GM12878 (cell line): ENCODE results near the gene LETMD1.

Experiments used
- DPF2 ChIP-seq: fragments of 450-650 bp; IDR thresholded peaks from 2 replicates; pipeline ENCODE4 v1.6.1; 2017; ENCODE audit warnings: mild to moderate bottlenecking
- EP300 ChIP-seq, 2 experiments: fragments of 150-350 bp in 1 of 2; IDR thresholded peaks; 2 replicates each; pipeline ENCODE4 v1.6.1; 2011 to 2012; ENCODE audit warnings: low read depth in 2 of 2, low read length in 2 of 2, borderline replicate concordance in 1 of 2, improper control_type of control experiment in 1 of 2, inconsistent platforms in 1 of 2; ENCODE audit not compliant: control insufficient read depth in 1 of 2
- EZH2 ChIP-seq: IDR thresholded peaks from 2 replicates; pipeline ENCODE4 v1.6.1; 2012; ENCODE audit warnings: low read depth, mild to moderate bottlenecking, control low read depth, inconsistent platforms, low read length, borderline replicate concordance; ENCODE audit not compliant: control insufficient read depth
- HDAC6 ChIP-seq: fragments of 200-600 bp; sonication (generic); IDR thresholded peaks from one replicate; pipeline ENCODE4 v1.8.0; 2017; ENCODE audit warnings: antibody characterized with exemption; ENCODE audit not compliant: unreplicated experiment
- MTA2 ChIP-seq: fragments of 450-650 bp; IDR thresholded peaks from 2 replicates; pipeline ENCODE4 v1.6.1; 2016; ENCODE audit warnings: low read depth, mild to moderate bottlenecking, moderate library complexity
- PAX5 ChIP-seq: IDR thresholded peaks from 2 replicates; pipeline ENCODE4 v1.6.1; 2011; ENCODE audit warnings: low read depth, low read length, borderline replicate concordance
- TF ChIP-seq, protein P1 (sequence below): IDR thresholded peaks from 2 replicates; pipeline ENCODE4 v1.6.1; 2011; ENCODE audit warnings: borderline replicate concordance, low read depth, mild to moderate bottlenecking, moderate library complexity, low read length; ENCODE audit not compliant: insufficient read depth, poor library complexity, severe bottlenecking
- TF ChIP-seq, protein P2 (sequence below), 3 experiments: IDR thresholded peaks in 2 of 3; conservative IDR thresholded peaks in 1 of 3; 2 replicates each; pipeline ENCODE4 v1.5.1; 2011; ENCODE audit warnings: low read depth in 3 of 3, low read length in 3 of 3, mild to moderate bottlenecking in 3 of 3, control low read depth in 2 of 3, moderate library complexity in 2 of 3, inconsistent platforms in 1 of 3, mixed read lengths in 1 of 3; ENCODE audit not compliant: control insufficient read depth in 2 of 3, insufficient read depth in 1 of 3; ENCODE audit errors: extremely low read depth in 1 of 3

DNA sequence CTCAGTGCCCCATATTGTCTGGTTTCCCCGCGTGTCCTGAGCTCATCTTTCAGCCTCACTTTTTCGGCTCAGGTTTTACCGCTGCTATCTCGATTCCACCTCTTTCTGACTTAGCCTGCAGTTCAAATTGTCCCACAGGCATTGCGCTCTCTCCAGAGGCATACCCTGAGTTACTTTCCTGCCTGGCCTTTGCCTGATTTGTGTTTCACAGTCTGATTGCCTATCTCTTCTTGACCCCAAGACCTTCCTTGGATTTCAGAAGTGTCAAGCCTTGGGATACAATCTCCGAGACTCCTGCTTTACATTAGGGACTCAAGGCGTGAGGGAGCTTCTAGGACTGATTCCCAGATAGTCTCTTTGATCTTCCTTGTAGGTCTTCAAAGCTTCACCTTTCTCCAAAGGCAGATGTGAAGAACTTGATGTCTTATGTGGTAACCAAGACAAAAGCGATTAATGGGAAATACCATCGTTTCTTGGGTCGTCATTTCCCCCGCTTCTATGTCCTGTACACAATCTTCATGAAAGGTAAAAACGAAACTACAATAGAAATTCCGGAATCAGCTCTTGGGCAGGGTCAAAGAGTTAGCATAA, 629 bp downstream of the LETMD1 start:
- TF ChIP-seq MTA2: no peak
- TF ChIP-seq, protein P1, sequence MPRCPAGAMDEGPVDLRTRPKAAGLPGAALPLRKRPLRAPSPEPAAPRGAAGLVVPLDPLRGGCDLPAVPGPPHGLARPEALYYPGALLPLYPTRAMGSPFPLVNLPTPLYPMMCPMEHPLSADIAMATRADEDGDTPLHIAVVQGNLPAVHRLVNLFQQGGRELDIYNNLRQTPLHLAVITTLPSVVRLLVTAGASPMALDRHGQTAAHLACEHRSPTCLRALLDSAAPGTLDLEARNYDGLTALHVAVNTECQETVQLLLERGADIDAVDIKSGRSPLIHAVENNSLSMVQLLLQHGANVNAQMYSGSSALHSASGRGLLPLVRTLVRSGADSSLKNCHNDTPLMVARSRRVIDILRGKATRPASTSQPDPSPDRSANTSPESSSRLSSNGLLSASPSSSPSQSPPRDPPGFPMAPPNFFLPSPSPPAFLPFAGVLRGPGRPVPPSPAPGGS: no peak
- no peak for TF ChIP-seq PAX5
- no peak for TF ChIP-seq EZH2
- no peak for TF ChIP-seq DPF2
- TF ChIP-seq HDAC6: no peak
- no peak for TF ChIP-seq EP300 (IDR thresholded peaks at IDR 0.05; ENCODE audit: borderline replicate concordance in 1 of 2, control insufficient read depth in 1 of 2, low read depth in 2 of 2, low read length in 2 of 2)
- TF ChIP-seq, protein P2, sequence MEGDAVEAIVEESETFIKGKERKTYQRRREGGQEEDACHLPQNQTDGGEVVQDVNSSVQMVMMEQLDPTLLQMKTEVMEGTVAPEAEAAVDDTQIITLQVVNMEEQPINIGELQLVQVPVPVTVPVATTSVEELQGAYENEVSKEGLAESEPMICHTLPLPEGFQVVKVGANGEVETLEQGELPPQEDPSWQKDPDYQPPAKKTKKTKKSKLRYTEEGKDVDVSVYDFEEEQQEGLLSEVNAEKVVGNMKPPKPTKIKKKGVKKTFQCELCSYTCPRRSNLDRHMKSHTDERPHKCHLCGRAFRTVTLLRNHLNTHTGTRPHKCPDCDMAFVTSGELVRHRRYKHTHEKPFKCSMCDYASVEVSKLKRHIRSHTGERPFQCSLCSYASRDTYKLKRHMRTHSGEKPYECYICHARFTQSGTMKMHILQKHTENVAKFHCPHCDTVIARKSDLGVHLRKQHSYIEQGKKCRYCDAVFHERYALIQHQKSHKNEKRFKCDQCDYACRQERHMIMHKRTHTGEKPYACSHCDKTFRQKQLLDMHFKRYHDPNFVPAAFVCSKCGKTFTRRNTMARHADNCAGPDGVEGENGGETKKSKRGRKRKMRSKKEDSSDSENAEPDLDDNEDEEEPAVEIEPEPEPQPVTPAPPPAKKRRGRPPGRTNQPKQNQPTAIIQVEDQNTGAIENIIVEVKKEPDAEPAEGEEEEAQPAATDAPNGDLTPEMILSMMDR (IDR thresholded peaks at IDR 0.05 in 2 of 3, conservative IDR thresholded peaks at IDR 0.05 in 1 of 3; ENCODE audit: control insufficient read depth in 2 of 3, extremely low read depth in 1 of 3, insufficient read depth in 1 of 3, low read depth in 3 of 3, low read length in 3 of 3): no peak
